Cardiac muscle cell (in vitro differentiated cells and primary cell): Measurements from ENCODE around the gene FGF8. TPM values are rescaled to one million over a fixed set of nuclear protein-coding genes. Genes with fewer than 3 reads are reported as not detected.
A peak's percentile ranks its signal among the peaks of the same experiment; 100 is the strongest.

Source experiments
- DNase-seq, 2 donors: peaks; one replicate each; pipeline versions ENCODE4 v3.0.0 to v3.0.0-alpha.2; 2010 to 2017; ENCODE audit warnings: low read depth in 1 of 2, low spot score in 1 of 2
- H3K27ac ChIP-seq: fragments of 200-600 bp; sonication (generic); 2 replicates; pipeline ENCODE4 v1.5.1; 2016
- H3K27me3 ChIP-seq: fragments of 200-600 bp; sonication (generic); 2 replicates; pipeline ENCODE4 v1.6.0; 2016; ENCODE audit warnings: control low read depth
- H3K36me3 ChIP-seq: fragments of 200-600 bp; sonication (generic); 2 replicates; pipeline ENCODE4 v1.5.1; 2016; ENCODE audit warnings: control low read depth
- H3K4me1 ChIP-seq: fragments of 200-600 bp; sonication (generic); 2 replicates; pipeline ENCODE4 v1.8.1; 2017; ENCODE audit warnings: low read depth, mild to moderate bottlenecking, mixed run types
- H3K4me3 ChIP-seq: fragments of 200-600 bp; sonication (generic); 2 replicates; pipeline ENCODE4 v1.5.1; 2016; ENCODE audit warnings: mild to moderate bottlenecking
- H3K9me3 ChIP-seq: fragments of 200-600 bp; sonication (generic); 2 replicates; pipeline ENCODE4 v1.5.1; 2017; ENCODE audit warnings: low read depth, mild to moderate bottlenecking, control low read depth
- polyA plus RNA-seq: library from polyadenylated mRNA; unstranded; fragments of >200 nt; fragmentation: Nextera tagmentation; extraction: Ambion mirVana; gene quantifications from 2 replicates; pipeline ENCODE4 v1.2.1, GENCODE V29; 2016
- total RNA-seq: library from RNA; depleted of rRNA; stranded (reverse); fragments of >200 nt; gene quantifications from 2 replicates; pipeline ENCODE4 v1.2.3, GENCODE V29; 2016
- TF ChIP-seq, protein P1 (sequence below): IDR thresholded peaks from 2 replicates; pipeline ENCODE4 v1.5.1; 2012; ENCODE audit warnings: low read depth, mild to moderate bottlenecking, low read length

FGF8 gene
- total and polyA plus RNA-seq, 2 experiments from 2014 or later = 1.8 to 12.8 TPM

DNA sequence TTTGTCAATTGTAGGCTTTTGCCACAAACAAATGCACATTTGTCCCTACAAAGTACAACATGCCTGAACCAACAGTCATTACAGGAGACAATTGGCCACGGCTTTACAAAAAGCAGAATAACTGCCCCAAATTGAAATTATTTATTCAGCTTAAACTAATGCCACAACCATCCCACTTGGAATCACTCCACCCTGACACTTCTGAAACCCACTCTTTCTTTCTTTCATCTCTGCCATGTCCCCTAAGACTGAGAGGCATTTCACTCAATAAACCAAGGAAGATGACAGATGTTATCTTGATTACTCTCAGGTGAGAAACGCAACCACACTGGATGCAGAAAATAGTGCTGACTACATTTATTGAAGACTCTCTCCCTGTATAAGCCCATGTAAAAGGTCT lies 9.9 kb upstream of the FGF8 start:
- no peak for DNase-seq
- H3K4me3 ChIP-seq = no peak overlapping the region
- no peaks in the 10 kb centered on the region for H3K9me3 ChIP-seq
- H3K4me1 ChIP-seq = peaks cover 18% of the 10 kb centered on the region
- H3K27ac ChIP-seq = peak overlapping the region; percentile 35
- TF ChIP-seq, protein P1, sequence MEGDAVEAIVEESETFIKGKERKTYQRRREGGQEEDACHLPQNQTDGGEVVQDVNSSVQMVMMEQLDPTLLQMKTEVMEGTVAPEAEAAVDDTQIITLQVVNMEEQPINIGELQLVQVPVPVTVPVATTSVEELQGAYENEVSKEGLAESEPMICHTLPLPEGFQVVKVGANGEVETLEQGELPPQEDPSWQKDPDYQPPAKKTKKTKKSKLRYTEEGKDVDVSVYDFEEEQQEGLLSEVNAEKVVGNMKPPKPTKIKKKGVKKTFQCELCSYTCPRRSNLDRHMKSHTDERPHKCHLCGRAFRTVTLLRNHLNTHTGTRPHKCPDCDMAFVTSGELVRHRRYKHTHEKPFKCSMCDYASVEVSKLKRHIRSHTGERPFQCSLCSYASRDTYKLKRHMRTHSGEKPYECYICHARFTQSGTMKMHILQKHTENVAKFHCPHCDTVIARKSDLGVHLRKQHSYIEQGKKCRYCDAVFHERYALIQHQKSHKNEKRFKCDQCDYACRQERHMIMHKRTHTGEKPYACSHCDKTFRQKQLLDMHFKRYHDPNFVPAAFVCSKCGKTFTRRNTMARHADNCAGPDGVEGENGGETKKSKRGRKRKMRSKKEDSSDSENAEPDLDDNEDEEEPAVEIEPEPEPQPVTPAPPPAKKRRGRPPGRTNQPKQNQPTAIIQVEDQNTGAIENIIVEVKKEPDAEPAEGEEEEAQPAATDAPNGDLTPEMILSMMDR = no peak
- H3K36me3 ChIP-seq = peaks cover 45% of the 10 kb centered on the region
- no peaks in the 10 kb centered on the region for H3K27me3 ChIP-seq

DNA sequence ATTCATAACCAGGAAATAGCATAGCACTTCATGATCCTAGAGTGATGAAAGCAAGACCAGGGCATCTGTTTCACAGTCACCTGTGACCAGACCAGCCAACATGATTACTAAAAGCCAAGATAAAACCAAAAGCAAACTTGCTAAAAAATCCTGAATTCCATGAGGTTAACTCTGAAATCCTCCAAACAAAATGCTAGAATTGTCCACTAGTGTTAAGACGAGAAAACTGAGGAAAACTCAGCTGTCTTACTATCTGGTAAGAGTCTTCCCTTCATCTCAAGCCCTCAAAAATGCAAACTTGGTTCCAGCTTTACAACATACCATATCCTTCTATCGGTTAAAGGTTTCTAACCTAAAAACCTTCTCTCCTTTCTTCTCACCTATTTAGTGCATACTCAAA lies 8.6 kb upstream of the FGF8 start:
- H3K4me1 ChIP-seq = peaks cover 27% of the 10 kb centered on the region
- peaks cover 36% of the 10 kb centered on the region for H3K36me3 ChIP-seq
- no peaks in the 10 kb centered on the region for H3K27me3 ChIP-seq
- H3K27ac ChIP-seq = peak overlapping the region; percentile 35
- no peak for DNase-seq
- TF ChIP-seq, protein P1 = no peak
- no peak overlapping the region for H3K4me3 ChIP-seq
- H3K9me3 ChIP-seq = no peaks in the 10 kb centered on the region

DNA sequence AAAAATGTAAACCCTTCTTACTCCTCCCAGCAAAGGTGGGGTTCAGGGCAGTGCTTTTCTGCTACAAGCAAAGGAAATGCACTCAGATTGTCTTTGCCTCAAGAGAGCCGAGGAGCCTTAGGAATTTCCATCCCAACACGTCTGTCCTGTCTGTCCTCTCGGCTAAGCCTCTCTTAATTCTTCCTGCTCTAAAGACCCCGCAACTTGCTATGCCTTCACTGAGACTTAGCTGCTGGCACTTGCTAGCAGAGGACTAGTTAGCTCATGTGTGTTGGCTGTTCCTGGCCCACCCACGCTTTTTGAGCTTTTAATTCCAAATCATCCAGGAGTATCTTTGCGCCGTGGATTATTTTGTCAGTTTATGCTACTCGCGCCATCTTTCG lies 7.8 kb upstream of the FGF8 start:
- peaks cover 29% of the 10 kb centered on the region for H3K36me3 ChIP-seq
- peak in 1 of 2 donors; percentile 24 for DNase-seq
- H3K4me1 ChIP-seq = peaks cover 28% of the 10 kb centered on the region
- H3K9me3 ChIP-seq = no peaks in the 10 kb centered on the region
- peak overlapping the region; percentile 97 for H3K4me3 ChIP-seq
- no peaks in the 10 kb centered on the region for H3K27me3 ChIP-seq
- TF ChIP-seq, protein P1 = no peak
- H3K27ac ChIP-seq = peak overlapping the region; percentile 70

DNA sequence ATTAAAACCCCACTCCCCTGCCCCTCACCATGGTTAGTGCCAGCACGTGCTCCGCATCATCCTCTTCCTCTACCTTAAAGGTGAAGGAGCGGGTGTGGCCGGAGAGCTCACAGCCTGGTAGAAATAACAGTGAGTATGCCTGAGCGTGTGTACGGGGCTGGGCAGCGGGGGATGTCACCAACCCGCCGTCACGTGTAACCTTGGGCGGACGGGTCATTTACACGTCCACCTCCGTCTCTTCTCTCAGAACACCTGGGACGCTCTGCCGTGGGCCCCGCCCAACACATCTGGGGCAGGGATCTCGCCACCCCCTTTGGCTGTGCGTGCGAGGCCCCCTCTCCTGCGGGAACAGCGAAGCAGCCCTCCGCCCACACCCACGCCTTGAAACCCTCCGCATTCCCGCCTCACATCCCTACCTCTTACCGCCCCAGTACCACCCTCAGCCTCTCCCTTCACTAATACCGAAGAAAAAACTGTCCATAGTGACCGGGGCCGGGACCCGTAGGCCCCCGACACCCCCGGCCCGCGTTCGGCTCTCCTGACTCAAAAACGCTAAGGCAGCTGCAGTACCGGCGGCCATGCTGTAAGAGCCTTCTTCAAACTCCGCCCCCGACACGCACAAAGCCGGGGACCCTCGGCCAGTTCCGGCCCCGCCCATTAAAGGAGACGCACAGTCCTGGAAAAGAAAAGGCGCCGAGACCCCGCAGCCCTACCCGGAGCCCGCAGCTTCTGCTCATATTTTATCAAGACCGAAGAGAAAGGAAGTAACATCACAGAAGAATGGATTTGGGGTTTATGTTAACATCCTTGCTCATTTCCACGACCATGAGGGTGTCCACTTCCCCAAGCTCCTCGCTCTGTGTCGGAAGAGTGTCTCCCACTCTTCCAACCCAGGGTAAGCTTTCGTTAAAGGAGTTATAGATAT lies 7.2 kb upstream of the FGF8 start, which contains the start of gene NPM3:
NPM3 (minus strand) TSS at position 636 of the 925 bp plus-strand sequence; CDS start at position 580, 56 bp downstream.
- Histone ChIP-seq H3K4me3 (peak within 1 kb of the TSS; percentile 97), H3K36me3 (peaks cover 27% of the 10 kb centered on the region), H3K4me1 (peaks cover 35% of the 10 kb centered on the region), H3K9me3 (no peaks in the 10 kb centered on the region), H3K27ac (peak within 1 kb of the TSS; percentile 70), H3K27me3 (no peaks in the 10 kb centered on the region)
- TF ChIP-seq, protein P1 = no peak
- DNase-seq = peak; percentile 78 to 92

DNA sequence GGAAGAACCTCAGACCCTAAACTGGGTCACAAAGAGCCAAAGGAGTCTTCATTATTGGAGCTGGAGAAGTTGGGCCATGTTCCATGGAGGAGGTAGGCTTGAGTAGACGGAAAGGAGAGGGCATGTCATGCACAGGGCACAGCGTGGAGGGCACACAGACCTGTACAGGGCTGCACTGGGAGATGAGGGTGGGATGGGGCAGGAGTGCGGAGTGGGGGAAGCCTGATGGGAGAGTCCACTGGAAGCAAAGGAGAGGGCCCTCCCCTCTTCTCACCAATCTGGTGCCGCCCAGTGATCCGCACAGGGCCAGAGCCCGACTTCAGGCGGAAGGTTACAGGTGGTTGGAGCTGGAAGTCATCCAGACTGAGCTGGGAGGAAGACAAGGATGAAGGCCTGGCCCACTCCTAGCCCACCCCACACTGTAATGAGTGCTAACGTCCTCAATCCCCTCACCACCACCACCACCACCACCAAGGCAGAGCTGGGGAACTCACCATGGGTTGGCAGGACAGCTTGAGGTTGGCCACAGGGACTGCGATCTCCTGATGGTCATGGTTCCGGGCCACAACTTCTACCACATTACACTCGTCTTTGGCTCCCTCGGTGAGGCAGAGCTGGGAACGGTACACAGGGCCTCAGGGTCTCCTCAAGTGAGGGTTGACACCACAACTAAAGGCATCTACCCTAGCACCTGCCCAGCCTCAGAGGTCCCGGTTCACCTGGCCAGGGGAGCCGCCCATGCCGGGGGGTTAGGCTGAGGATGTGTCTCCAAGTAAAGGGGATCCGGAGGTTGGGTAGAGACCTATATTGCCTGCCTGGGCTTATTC lies 6.3 kb upstream of the FGF8 start:
- Histone ChIP-seq H3K4me3 (peak overlapping the region; percentile 97), H3K4me1 (peaks cover 35% of the 10 kb centered on the region), H3K27ac (peak overlapping the region; percentile 14), H3K9me3 (no peaks in the 10 kb centered on the region), H3K27me3 (no peaks in the 10 kb centered on the region), H3K36me3 (peaks cover 22% of the 10 kb centered on the region)
- TF ChIP-seq, protein P1 = no peak
- DNase-seq = no peak
